GM13977 (cell line): Measurements from ENCODE around the gene TUBG2.
A peak's percentile ranks its signal among the peaks of the same experiment; 100 is the strongest.

ENCODE experiments used
- DNase-seq: peaks from one replicate; pipeline ENCODE4 v3.0.0; 2012; ENCODE audit warnings: low spot score
- CTCF ChIP-seq: IDR thresholded peaks from 2 replicates; pipeline ENCODE4 v1.5.1; 2012; ENCODE audit warnings: mild to moderate bottlenecking, control low read depth; ENCODE audit not compliant: insufficient read depth; ENCODE audit errors: extremely low read depth, missing control alignments
- in situ Hi-C: fragments of 300-500 bp; cut with MboI; formaldehyde crosslinking; loops from one replicate; pipeline ENCODE4 v1.12.0; 2022; ENCODE audit warnings: low sequenced_read_pairs, low pct_unique_long_range_greater_than_20kb, mixed read lengths, inconsistent platforms; ENCODE audit not compliant: unreplicated experiment

The TUBG2 gene

GRCh38 chr17:42674755-42675347 lies 15.8 kb downstream of the TUBG2 start:
- TF ChIP-seq CTCF, result no peak
- DNase-seq, result no peak
- in situ Hi-C loops, result no loop called here

GRCh38 chr17:42675348-42675964 lies 16.4 kb downstream of the TUBG2 start:
- in situ Hi-C loops, result no loop called here
- no peak for TF ChIP-seq CTCF
- no peak for DNase-seq

GRCh38 chr17:42675965-42676423 lies 16.9 kb downstream of the TUBG2 start:
- in situ Hi-C loops, result no loop called here
- no peak for DNase-seq
- no peak for TF ChIP-seq CTCF

- peak; percentile 0 for TF ChIP-seq CTCF
- DNase-seq, result no peak
- in situ Hi-C loops, result no loop called here
Observed at GRCh38 chr17:42676424-42677011, 17.4 kb downstream of the TUBG2 start, which contains the start of gene PLEKHH3. PLEKHH3 (minus strand) TSS chr17:42676994; CDS start chr17:42676563, 431 bp downstream.

- no peak for TF ChIP-seq CTCF
- in situ Hi-C loops, result no loop called here
- peak; percentile 100 for DNase-seq
Observed at GRCh38 chr17:42677012-42677857, 18.2 kb downstream of the TUBG2 start.
